ENCODE data around the gene CHFR. TPM values are rescaled to one million over a fixed set of nuclear protein-coding genes. Genes with fewer than 3 reads are reported as not detected.
"Not testable (repeated sequence)": the region's sequence is repeated elsewhere in the genome, so short reads cannot be mapped to it uniquely, and the experiment has no call there.

CHFR gene
- total and polyA plus RNA-seq, 2 of the 4 experiments (the other 2 are of a cell fraction) = 13.4 to 35.3 TPM

GRCh38 chr12:132908145-132909029, 21.0 kb upstream of the CHFR start (continued):
- TF ChIP-seq USF2 (IDR thresholded peaks at IDR 0.05; ENCODE audit: low read depth, low read length) = peak; percentile 13; the same call in 1 of the 2 replicates

GRCh38 chr12:132907789-132908144, 20.4 kb upstream of the CHFR start:
- H4K91ac ChIP-seq (ENCODE audit: insufficient read depth, low read depth, low read length); H3K79me1 ChIP-seq (ENCODE audit: low read depth in 1 of 2, low read length in 2 of 2); H2BK20ac ChIP-seq (ENCODE audit: low read depth, low read length); H4K20me1 ChIP-seq (ENCODE audit: insufficient read depth, low read length); POLR2A ChIA-PET (ENCODE audit: unreplicated experiment); H3K14ac ChIP-seq (replicated peaks; ENCODE audit: low read depth, low read length); H4K8ac ChIP-seq (ENCODE audit: low read depth in 2 of 2, low read length in 2 of 2); H3K18ac ChIP-seq (ENCODE audit: low read depth, low read length); H3K56ac ChIP-seq (ENCODE audit: extremely low read depth, insufficient read depth, low read length); H2BK5ac ChIP-seq (ENCODE audit: low read depth, low read length, poor library complexity, severe bottlenecking); CTCF ChIA-PET; dilution Hi-C loops (cut with HindIII; ENCODE audit: low sequenced_read_pairs, unreplicated experiment); H2AK9ac ChIP-seq (replicated peaks; ENCODE audit: low read depth, low read length, poor library complexity); ATAC-seq (ENCODE audit: low read depth); H2BK15ac ChIP-seq (ENCODE audit: low read depth, low read length); intact Hi-C loops (cut with micrococcal nuclease); H3K36me3 ChIP-seq (ENCODE audit: control insufficient read depth, insufficient read depth, low read length); H4K5ac ChIP-seq (ENCODE audit: low read depth, low read length); H2BK120ac ChIP-seq (ENCODE audit: low read depth, low read length); H3K27me3 ChIP-seq (ENCODE audit: control insufficient read depth, insufficient read depth, low read length); H2AK5ac ChIP-seq (ENCODE audit: low read depth, low read length); in situ Hi-C loops (cut with MboI; ENCODE audit: low sequenced_read_pairs); DNase-seq; H3K4me1 ChIP-seq (ENCODE audit: control insufficient read depth, insufficient read depth, low read length); BruUV-seq (replicated peaks); H3K9me1 ChIP-seq (ENCODE audit: insufficient read depth, low read length): not testable (repeated sequence)
- Histone ChIP-seq H3K4me2 (ENCODE audit: low read depth, low read length) (peak overlapping the region; percentile 78), H3K4me3 (ENCODE audit: insufficient read depth, low read depth, low read length) (peak overlapping the region; percentile 80), H2AFZ (replicated peaks; ENCODE audit: low read length, poor library complexity) (peak overlapping the region; percentile 99), H3K9ac (ENCODE audit: low read depth, low read length) (peak overlapping the region; percentile 30), H3K4ac (ENCODE audit: low read depth, low read length) (peak overlapping the region; percentile 24; the same call in 1 of the 2 replicates), H3K27ac (ENCODE audit: insufficient read depth, low read length) (peak overlapping the region; percentile 10; the same call in 1 of the 2 replicates), H3K9me3 (ENCODE audit: control insufficient read depth, insufficient read depth, low read length) (peaks cover 10% of the 10 kb centered on the region), H3K23ac (ENCODE audit: low read depth, low read length) (peak overlapping the region; percentile 52; the same call in 1 of the 2 replicates)
- 2% methylated on average over 15 of the region's 23 CpGs; no CpG with 5 or more reads in 1 of the 2 experiments for WGBS, 2 experiments (ENCODE audit: extremely low coverage in 2 of 2, insufficient read length in 1 of 2)
